Activated CD4-positive, CD25-positive, alpha-beta regulatory T cell treated with anti-CD3 and anti-CD28 coated beads, Interleukin-2, amount 50 U/mL, for 72 hours (primary cell): ENCODE measurements around the gene ANKFN1.

Experiments used
- DNase-seq: peaks from one replicate; pipeline ENCODE4 v3.0.0; 2021

The ANKFN1 gene

GRCh38 chr17:56290101-56290801 is 137.0 kb downstream of the ANKFN1 start:
- no peak for DNase-seq

GRCh38 chr17:56290802-56291118 is 137.5 kb downstream of the ANKFN1 start:
- no peak for DNase-seq

GRCh38 chr17:56291226-56291805 is 138.0 kb downstream of the ANKFN1 start:
- no peak for DNase-seq

- DNase-seq, result no peak
Measured at GRCh38 chr17:56292010-56292409, 138.7 kb downstream of the ANKFN1 start.

GRCh38 chr17:56292578-56292977 is 139.3 kb downstream of the ANKFN1 start:
- DNase-seq, result no peak

GRCh38 chr17:56297184-56297583 is 143.9 kb downstream of the ANKFN1 start:
- DNase-seq, result no peak

GRCh38 chr17:56298846-56299245 is 145.6 kb downstream of the ANKFN1 start:
- DNase-seq, result no peak

- no peak for DNase-seq
Measured at GRCh38 chr17:56300144-56300543, 146.9 kb downstream of the ANKFN1 start.

GRCh38 chr17:56305007-56305406 is 151.7 kb downstream of the ANKFN1 start:
- DNase-seq, result no peak

GRCh38 chr17:56309897-56310296 is 156.6 kb downstream of the ANKFN1 start:
- no peak for DNase-seq

- no peak for DNase-seq
Measured at GRCh38 chr17:56310782-56311181, 157.5 kb downstream of the ANKFN1 start.

GRCh38 chr17:56313201-56313600 is 159.9 kb downstream of the ANKFN1 start:
- DNase-seq, result no peak

GRCh38 chr17:56314026-56314425 is 160.8 kb downstream of the ANKFN1 start:
- no peak for DNase-seq

GRCh38 chr17:56314984-56315602 is 161.8 kb downstream of the ANKFN1 start:
- no peak for DNase-seq

GRCh38 chr17:56316604-56317003 is 163.3 kb downstream of the ANKFN1 start:
- no peak for DNase-seq

GRCh38 chr17:56317351-56318208 is 164.3 kb downstream of the ANKFN1 start:
- DNase-seq, result no peak

GRCh38 chr17:56319531-56319930 is 166.3 kb downstream of the ANKFN1 start:
- no peak for DNase-seq

GRCh38 chr17:56320443-56320842 is 167.2 kb downstream of the ANKFN1 start:
- DNase-seq, result no peak

- no peak for DNase-seq
Measured at GRCh38 chr17:56322991-56323390, 169.7 kb downstream of the ANKFN1 start.

GRCh38 chr17:56324676-56325075 is 171.4 kb downstream of the ANKFN1 start:
- no peak for DNase-seq

GRCh38 chr17:56325313-56326000 is 172.2 kb downstream of the ANKFN1 start:
- DNase-seq, result no peak

- DNase-seq, result no peak
Measured at GRCh38 chr17:56326001-56326359, 172.7 kb downstream of the ANKFN1 start.

GRCh38 chr17:56347639-56348038 is 194.4 kb downstream of the ANKFN1 start:
- DNase-seq, result no peak
